ENCODE measurements around the gene CDC27. TPM values are rescaled to one million over a fixed set of nuclear protein-coding genes. Genes with fewer than 3 reads are reported as not detected.
"Not testable (repeated sequence)": the region's sequence is repeated elsewhere in the genome, so short reads cannot be mapped to it uniquely, and the experiment has no call there.

The CDC27 gene
- total RNA-seq, 1 experiment from 2014 or later, result 83.3 TPM

DNA sequence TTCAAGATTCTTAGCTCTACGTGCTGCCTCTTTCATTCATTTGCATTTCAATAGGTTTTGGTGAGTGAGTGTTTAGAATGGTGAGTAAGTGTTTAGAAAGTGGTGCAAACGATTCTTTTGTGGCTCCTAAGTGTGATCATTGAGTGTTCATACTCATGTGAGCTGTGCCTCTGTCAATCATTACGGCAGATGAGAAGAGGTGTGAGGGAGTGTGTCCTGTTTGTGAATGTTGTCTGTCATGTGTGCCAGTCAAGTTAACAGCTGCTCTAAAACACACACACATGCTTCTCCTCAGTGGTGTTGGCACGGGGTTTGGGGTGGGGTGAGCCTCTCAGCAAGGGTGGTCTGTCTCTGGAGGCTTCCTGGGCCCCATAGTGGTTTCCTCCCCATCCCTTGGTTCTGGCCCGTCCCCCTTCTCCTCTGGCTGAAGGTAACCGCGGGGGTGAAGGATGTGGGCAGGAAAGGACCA is 31.5 kb upstream of the CDC27 start (continued):
- TF ChIP-seq KAT7 (CRISPR knock-in tag; IDR thresholded peaks at IDR 0.05; ENCODE audit: borderline replicate concordance), result no peak
- TF ChIP-seq CREB1 (CRISPR knock-in tag; IDR thresholded peaks at IDR 0.05), result no peak
- TF ChIP-seq GTF2I (CRISPR knock-in tag; conservative IDR thresholded peaks at IDR 0.05), result no peak

DNA sequence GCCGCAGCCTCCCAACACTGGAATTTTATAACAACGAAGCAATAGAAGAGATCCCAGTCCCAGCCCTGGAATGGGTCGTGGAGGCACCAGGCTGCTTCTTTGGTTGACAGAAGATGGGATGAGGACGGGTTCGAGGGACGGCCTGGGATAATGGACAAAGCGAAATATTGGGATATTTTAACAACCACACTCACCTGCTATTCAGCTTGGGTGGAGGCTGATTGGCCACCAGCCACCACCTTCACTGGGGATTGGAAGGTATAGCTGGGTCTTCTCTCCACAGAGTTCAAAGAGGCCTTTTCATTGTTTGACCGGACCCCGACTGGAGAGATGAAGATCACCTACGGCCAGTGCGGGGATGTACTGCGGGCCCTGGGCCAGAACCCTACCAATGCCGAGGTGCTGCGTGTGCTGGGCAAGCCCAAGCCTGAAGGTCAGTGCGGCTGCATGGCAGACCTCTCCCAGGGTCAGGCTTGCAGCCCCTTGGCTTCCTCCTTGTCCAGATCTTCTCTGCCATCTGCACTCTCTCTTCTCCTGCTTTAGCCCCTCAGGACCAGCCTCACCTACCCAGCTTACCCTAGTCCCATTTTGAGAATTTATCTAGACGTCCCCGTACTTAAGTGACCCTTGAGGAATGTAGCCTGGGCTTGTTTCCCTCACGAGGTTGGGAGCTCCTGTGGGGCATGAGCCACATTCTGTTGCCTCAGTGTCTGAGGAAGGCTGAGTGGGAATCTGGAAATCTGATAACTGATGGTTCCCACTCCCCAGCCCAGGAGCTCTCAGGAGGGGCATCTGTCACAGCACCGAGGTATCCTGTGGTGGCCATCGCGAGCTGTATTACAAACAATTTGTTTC is 30.8 kb upstream of the CDC27 start:
- H3K36me3 Mint-ChIP-seq, result peaks cover 13% of the 10 kb centered on the region
- POLR2A ChIA-PET, result no interaction called here
- peaks cover 55% of the 10 kb centered on the region for H3K27me3 Mint-ChIP-seq (ENCODE audit: low read depth)
- H3K27ac Mint-ChIP-seq, result no peak overlapping the region
- H3K9me3 Mint-ChIP-seq, result peaks cover 19% of the 10 kb centered on the region
- ATAC-seq (no peak; the same call in 1 of the 2 replicates), DNase-seq (ENCODE audit: low spot score) (no peak)
- H3K4me3 Mint-ChIP-seq, result no peak overlapping the region
- TF ChIP-seq, protein P1, sequence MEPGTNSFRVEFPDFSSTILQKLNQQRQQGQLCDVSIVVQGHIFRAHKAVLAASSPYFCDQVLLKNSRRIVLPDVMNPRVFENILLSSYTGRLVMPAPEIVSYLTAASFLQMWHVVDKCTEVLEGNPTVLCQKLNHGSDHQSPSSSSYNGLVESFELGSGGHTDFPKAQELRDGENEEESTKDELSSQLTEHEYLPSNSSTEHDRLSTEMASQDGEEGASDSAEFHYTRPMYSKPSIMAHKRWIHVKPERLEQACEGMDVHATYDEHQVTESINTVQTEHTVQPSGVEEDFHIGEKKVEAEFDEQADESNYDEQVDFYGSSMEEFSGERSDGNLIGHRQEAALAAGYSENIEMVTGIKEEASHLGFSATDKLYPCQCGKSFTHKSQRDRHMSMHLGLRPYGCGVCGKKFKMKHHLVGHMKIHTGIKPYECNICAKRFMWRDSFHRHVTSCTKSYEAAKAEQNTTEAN (CRISPR knock-in tag; IDR thresholded peaks at IDR 0.05), result no peak
- no peak for TF ChIP-seq NFATC4 (CRISPR knock-in tag; IDR thresholded peaks at IDR 0.05)
- no peak for TF ChIP-seq CREM (CRISPR knock-in tag; IDR thresholded peaks at IDR 0.05)
- TF ChIP-seq ESRRA (CRISPR knock-in tag; IDR thresholded peaks at IDR 0.05; ENCODE audit: borderline replicate concordance), result no peak
- no peak for TF ChIP-seq HMGA2 (CRISPR knock-in tag; IDR thresholded peaks at IDR 0.05)
- TF ChIP-seq TEAD4 (CRISPR knock-in tag; IDR thresholded peaks at IDR 0.05), result no peak
- TF ChIP-seq TEAD1 (CRISPR knock-in tag; IDR thresholded peaks at IDR 0.05), result no peak
- TF ChIP-seq, protein P2, sequence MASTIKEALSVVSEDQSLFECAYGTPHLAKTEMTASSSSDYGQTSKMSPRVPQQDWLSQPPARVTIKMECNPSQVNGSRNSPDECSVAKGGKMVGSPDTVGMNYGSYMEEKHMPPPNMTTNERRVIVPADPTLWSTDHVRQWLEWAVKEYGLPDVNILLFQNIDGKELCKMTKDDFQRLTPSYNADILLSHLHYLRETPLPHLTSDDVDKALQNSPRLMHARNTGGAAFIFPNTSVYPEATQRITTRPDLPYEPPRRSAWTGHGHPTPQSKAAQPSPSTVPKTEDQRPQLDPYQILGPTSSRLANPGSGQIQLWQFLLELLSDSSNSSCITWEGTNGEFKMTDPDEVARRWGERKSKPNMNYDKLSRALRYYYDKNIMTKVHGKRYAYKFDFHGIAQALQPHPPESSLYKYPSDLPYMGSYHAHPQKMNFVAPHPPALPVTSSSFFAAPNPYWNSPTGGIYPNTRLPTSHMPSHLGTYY (CRISPR knock-in tag; IDR thresholded peaks at IDR 0.05), result no peak
- TF ChIP-seq, protein P3, sequence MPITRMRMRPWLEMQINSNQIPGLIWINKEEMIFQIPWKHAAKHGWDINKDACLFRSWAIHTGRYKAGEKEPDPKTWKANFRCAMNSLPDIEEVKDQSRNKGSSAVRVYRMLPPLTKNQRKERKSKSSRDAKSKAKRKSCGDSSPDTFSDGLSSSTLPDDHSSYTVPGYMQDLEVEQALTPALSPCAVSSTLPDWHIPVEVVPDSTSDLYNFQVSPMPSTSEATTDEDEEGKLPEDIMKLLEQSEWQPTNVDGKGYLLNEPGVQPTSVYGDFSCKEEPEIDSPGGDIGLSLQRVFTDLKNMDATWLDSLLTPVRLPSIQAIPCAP (CRISPR knock-in tag; IDR thresholded peaks at IDR 0.05), result no peak
- H3K4me1 Mint-ChIP-seq, result peaks cover 14% of the 10 kb centered on the region
- CTCF ChIA-PET, result interaction anchor here (0.9 to 1.1 kb wide), 3 partner anchors 9 to 104 kb away, joined by 3 to 4 read pairs (median 4); partner anchors contain the start of gene EFCAB13

DNA sequence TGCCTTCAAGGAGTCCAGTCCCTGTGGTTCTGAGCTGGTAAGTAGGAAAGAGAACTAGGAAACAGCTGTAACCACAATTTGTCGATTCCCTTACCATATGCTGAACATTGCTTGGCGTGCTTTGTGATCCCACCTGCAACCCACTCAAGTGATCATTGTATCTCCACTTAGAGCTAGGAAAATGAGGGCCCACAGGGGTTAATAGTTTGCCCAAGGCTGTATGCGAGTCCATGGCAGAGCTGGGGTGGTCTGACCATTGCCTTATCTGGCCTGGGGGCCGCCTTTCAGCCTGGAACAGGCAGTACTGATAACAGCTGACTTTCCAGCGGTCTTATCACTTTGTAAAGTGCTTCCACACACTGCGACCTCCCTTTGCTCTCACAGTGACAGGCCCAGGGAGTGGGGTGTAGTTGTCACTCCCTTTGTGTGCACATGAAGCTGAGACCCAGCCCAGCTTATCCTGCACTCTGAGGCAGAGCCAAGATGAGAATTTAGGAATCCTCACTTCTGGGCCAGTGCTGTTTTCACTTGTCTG is 29.9 kb upstream of the CDC27 start:
- TF ChIP-seq, protein P4, sequence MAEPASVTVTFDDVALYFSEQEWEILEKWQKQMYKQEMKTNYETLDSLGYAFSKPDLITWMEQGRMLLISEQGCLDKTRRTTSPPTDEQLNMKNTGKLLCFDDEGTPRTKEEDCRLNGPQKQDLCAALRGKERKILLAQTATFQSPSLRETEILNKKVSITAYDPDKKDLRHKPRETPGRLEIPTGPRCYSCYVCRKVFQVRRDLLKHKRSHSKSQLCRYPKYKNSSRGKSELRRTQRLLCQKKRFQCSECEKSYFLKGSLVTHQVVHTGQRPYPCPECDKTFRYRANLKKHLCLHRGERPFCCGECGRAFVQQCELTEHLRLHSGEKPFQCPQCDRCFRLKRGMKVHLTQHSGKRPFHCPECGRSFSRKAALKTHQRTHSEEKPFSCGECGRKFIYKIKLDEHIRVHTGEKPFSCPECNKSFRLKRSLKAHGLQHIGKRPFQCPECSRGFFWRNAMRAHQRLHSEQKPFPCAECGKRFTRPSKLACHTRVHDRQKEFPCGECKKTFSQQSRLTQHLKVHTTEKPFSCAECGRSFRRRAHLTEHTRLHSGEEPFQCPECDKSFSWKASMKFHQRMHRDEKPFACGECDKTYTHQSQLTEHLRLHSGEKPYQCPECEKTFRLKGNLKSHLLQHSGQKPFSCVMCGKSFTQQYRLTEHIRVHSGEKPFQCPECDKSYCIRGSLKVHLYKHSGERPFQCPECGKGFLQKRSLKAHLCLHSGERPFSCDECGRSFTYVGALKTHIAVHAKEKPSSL (CRISPR knock-in tag; conservative IDR thresholded peaks at IDR 0.05), result no peak
- TF ChIP-seq, protein P5, sequence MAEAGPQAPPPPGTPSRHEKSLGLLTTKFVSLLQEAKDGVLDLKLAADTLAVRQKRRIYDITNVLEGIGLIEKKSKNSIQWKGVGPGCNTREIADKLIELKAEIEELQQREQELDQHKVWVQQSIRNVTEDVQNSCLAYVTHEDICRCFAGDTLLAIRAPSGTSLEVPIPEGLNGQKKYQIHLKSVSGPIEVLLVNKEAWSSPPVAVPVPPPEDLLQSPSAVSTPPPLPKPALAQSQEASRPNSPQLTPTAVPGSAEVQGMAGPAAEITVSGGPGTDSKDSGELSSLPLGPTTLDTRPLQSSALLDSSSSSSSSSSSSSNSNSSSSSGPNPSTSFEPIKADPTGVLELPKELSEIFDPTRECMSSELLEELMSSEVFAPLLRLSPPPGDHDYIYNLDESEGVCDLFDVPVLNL (CRISPR knock-in tag; IDR thresholded peaks at IDR 0.05; ENCODE audit: borderline replicate concordance, low read depth), result no peak
- TF ChIP-seq EMX1 (CRISPR knock-in tag; IDR thresholded peaks at IDR 0.05) (no peak), GABPB1 (CRISPR knock-in tag; IDR thresholded peaks at IDR 0.05) (no peak), KAT7 (CRISPR knock-in tag; IDR thresholded peaks at IDR 0.05; ENCODE audit: borderline replicate concordance) (no peak)
- TF ChIP-seq, protein P6, sequence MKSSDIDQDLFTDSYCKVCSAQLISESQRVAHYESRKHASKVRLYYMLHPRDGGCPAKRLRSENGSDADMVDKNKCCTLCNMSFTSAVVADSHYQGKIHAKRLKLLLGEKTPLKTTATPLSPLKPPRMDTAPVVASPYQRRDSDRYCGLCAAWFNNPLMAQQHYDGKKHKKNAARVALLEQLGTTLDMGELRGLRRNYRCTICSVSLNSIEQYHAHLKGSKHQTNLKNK (CRISPR knock-in tag; IDR thresholded peaks at IDR 0.05), result no peak
- peaks cover 48% of the 10 kb centered on the region for H3K27me3 Mint-ChIP-seq (ENCODE audit: low read depth)
- no peak overlapping the region for H3K27ac Mint-ChIP-seq
- peaks cover 6% of the 10 kb centered on the region for H3K36me3 Mint-ChIP-seq
- peaks cover 11% of the 10 kb centered on the region for H3K9me3 Mint-ChIP-seq
- ATAC-seq (no peak), DNase-seq (ENCODE audit: low spot score) (no peak)
- H3K4me1 Mint-ChIP-seq, result peaks cover 14% of the 10 kb centered on the region
- CTCF ChIA-PET, result interaction anchor here (1.1 kb wide), 1 partner anchor 10 kb away, joined by 3 read pairs; no protein-coding TSS in a partner anchor
- H3K4me3 Mint-ChIP-seq, result no peak overlapping the region
- POLR2A ChIA-PET, result no interaction called here

DNA sequence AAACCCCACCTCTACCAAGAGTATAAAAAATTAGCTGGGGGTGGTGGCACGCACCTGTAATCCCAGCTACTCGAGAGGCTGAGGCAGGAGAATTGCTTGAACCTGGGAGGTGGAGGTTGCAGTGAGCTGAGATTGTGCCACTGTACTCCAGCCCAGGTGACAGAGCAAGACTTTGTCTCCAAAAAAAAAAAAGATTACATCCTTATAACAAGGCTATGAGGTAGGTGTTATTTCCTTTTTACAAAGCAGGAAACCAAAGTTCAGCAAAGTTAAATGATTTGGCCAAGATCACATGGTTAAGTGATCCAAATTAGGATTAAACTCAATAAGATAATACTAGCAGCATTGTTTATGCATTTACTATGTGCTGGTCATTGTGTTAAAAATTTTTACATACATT is 28.2 kb upstream of the CDC27 start:
- DNase-seq (ENCODE audit: low spot score); POLR2A ChIA-PET: not testable (repeated sequence)

DNA sequence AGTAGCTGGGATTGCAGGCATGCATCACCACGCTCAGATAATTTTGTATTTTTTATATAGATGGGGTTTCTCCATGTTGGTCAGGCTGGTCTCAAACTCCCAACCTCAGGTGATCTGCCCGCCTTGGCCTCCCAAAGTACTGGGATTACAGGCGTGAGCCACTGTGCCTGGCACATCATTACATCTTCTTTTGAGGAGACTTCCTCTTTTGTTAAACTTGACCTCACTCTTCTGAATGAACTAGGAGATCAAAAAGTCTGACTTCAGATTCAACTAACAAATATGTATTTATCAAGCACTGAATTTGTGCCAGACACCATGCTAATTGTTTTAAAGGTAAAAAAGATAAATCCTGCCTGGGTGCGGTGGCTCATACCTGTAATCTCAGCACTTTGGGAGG is 27.7 kb upstream of the CDC27 start:
- H3K36me3 Mint-ChIP-seq, result not testable (repeated sequence)

More for the DNA sequence above, 28.2 kb upstream of the CDC27 start:
- ATAC-seq, CTCF ChIA-PET, H3K4me3 Mint-ChIP-seq, H3K27ac Mint-ChIP-seq, H3K36me3 Mint-ChIP-seq, H3K9me3 Mint-ChIP-seq: not testable (repeated sequence)
- Mint-ChIP-seq H3K27me3 (ENCODE audit: low read depth) (peaks cover 35% of the 10 kb centered on the region), H3K4me1 (peaks cover 14% of the 10 kb centered on the region)

More for the DNA sequence above, 27.7 kb upstream of the CDC27 start:
- Mint-ChIP-seq H3K4me1 (peaks cover 14% of the 10 kb centered on the region), H3K27me3 (ENCODE audit: low read depth) (peaks cover 32% of the 10 kb centered on the region)
- POLR2A ChIA-PET; DNase-seq (ENCODE audit: low spot score); H3K4me3 Mint-ChIP-seq; ATAC-seq; H3K9me3 Mint-ChIP-seq; CTCF ChIA-PET; H3K27ac Mint-ChIP-seq: not testable (repeated sequence)

All from WTC11 (cell line).